ENCODE measurements around the gene CASKIN1. TPM values are rescaled to one million over a fixed set of nuclear protein-coding genes. Genes with fewer than 3 reads are reported as not detected.

CASKIN1 gene
- polyA plus RNA-seq, 2 of the 4 experiments (the other 2 are of a cell fraction), result 0.27 to 0.87 TPM

GRCh38 chr16:2199621-2200139, 3.3 kb upstream of the CASKIN1 start:
- ATAC-seq, result no peak
- no peak for FAIRE-seq
- 85% methylated on average over 14 of the region's 14 CpGs for WGBS (ENCODE audit: missing lambda C conversion rate)

GRCh38 chr16:2199095-2199494, 2.7 kb upstream of the CASKIN1 start:
- ATAC-seq (no peak), FAIRE-seq (no peak), DNase-seq (ENCODE audit: low read depth in 1 of 2, low spot score in 1 of 2) (no peak)
- WGBS (ENCODE audit: missing lambda C conversion rate), result 86% methylated on average over 1 of the region's 5 CpGs
- H3K4me3 ChIP-seq, result no peak overlapping the region
- peaks cover 17% of the 10 kb centered on the region for H3K4me1 ChIP-seq
- H3K27ac ChIP-seq, result no peak overlapping the region
- H3K4me2 ChIP-seq, result no peak overlapping the region
- CTCF ChIA-PET, result interaction anchor here (1.1 to 1.2 kb wide), 3 partner anchors 10 to 262 kb away, joined by 3 read pairs; no protein-coding TSS in a partner anchor
- TF ChIP-seq ZSCAN20 (CRISPR knock-in tag; IDR thresholded peaks at IDR 0.05) (no peak), SMC3 (IDR thresholded peaks at IDR 0.05) (no peak), ELK1 (IDR thresholded peaks at IDR 0.05; ENCODE audit: low read depth, low read length) (no peak), CTCF (IDR thresholded peaks at IDR 0.05) (no peak), NFE2L2 (conservative IDR thresholded peaks at IDR 0.05; ENCODE audit: low read length) (no peak), ZNF302 (CRISPR knock-in tag; IDR thresholded peaks at IDR 0.05) (no peak), FOSB (CRISPR knock-in tag; IDR thresholded peaks at IDR 0.05) (no peak), USF2 (IDR thresholded peaks at IDR 0.05) (no peak), GATA3 (IDR thresholded peaks at IDR 0.05; ENCODE audit: borderline replicate concordance) (no peak), REST (IDR thresholded peaks at IDR 0.05) (no peak), BHLHE40 (IDR thresholded peaks at IDR 0.05; ENCODE audit: low read depth, low read length) (no peak), TP53 (CRISPR knock-in tag; IDR thresholded peaks at IDR 0.05) (no peak), POLR2AphosphoS2 (conservative IDR thresholded peaks at IDR 0.05; ENCODE audit: low read length) (no peak), ZC3H11A (IDR thresholded peaks at IDR 0.05) (no peak), ATOH8 (CRISPR knock-in tag; IDR thresholded peaks at IDR 0.05; ENCODE audit: low read depth) (no peak), HEYL (CRISPR knock-in tag; IDR thresholded peaks at IDR 0.05) (no peak), ZFP36 (IDR thresholded peaks at IDR 0.05; ENCODE audit: borderline replicate concordance, partially characterized antibody) (no peak), HES2 (IDR thresholded peaks at IDR 0.05) (no peak)
- POLR2A ChIA-PET, result interaction anchor here (1.0 to 1.8 kb wide), 2 partner anchors 44 to 52 kb away, joined by 3 to 4 read pairs; partner anchors contain the start of genes ECI1 and TRAF7
- H3K9me3 ChIP-seq, result no peaks in the 10 kb centered on the region

More at GRCh38 chr16:2199621-2200139, 3.3 kb upstream of the CASKIN1 start:
- H3K4me1 ChIP-seq, result peaks cover 11% of the 10 kb centered on the region
- H3K9me3 ChIP-seq, result no peaks in the 10 kb centered on the region
- no peak overlapping the region for H3K4me3 ChIP-seq
- no peak for TF ChIP-seq JUNB (IDR thresholded peaks at IDR 0.05)
- CTCF ChIA-PET, result interaction anchor here (1.1 to 1.2 kb wide), 3 partner anchors 11 to 262 kb away, joined by 3 read pairs; no protein-coding TSS in a partner anchor
- no peak overlapping the region for H3K4me2 ChIP-seq
- DNase-seq (ENCODE audit: low read depth in 1 of 2, low spot score in 1 of 2), result no peak
- POLR2A ChIA-PET, result interaction anchor here (1.8 kb wide), 1 partner anchor 44 kb away, joined by 4 read pairs; the partner anchor contains the start of gene TRAF7
- H3K27ac ChIP-seq, result no peak overlapping the region
